ENCODE results near the gene CDH16.

DNA sequence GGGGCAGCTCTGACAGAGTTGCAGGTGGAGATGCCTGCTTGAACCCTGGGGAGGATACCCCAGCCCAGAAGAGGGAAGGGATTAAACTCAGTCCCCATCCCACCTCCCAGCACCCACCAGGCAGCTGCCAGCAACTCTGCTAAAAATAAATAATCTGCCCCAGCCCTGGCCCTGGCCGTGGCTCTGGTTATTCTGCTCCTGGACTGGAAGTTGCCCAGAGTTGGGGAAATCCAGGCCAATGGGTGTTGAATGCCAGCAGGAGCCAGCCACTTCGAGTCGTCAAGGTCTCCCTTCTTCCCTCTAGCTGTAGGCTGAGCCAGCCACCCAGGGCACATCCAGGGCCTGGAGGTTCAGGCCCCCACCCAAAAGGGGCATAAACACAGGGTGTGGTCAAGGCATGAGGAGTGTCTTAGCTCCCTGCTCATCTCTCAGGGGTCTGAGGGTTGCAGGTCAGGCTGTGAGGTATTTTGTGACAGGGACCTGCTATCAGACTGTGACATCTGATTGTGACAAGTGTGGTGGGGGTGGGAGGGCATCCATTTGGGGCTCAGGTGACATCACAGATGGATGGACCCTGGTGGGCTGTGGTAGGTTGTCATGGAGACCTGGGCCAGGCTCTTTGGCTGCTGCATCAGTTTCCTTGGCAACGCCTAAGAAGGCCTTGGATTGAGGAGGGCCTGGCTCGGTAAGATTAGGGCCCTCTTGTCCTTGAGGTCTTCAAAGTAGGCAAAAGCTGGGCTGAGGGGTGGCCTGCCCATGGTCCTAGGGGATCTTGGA is 7.7 kb upstream of the CDH16 start:
- no peak for TF ChIP-seq EP300 (IDR thresholded peaks at IDR 0.05; ENCODE audit: low read depth)
- no peak for TF ChIP-seq CTCF (IDR thresholded peaks at IDR 0.05)
- TF ChIP-seq POLR2AphosphoS5 (IDR thresholded peaks at IDR 0.05): no peak
- no peak for TF ChIP-seq POLR2A (IDR thresholded peaks at IDR 0.05)
